H54 (cell line): ENCODE data around the gene ATOH8.

ENCODE experiments used
- DNase-seq: peaks from one replicate; pipeline ENCODE4 v3.0.0; 2011; ENCODE audit warnings: low spot score, mixed read lengths; ENCODE audit not compliant: insufficient read length
- FAIRE-seq: peaks from 3 replicates; lab custom pipeline; 2011; peaks lifted over from hg19 to GRCh38; lab: Jason Lieb, UNC
- POLR2A ChIP-seq: IDR thresholded peaks from 2 replicates; pipeline ENCODE4 v1.6.1; 2011; ENCODE audit warnings: low read depth, mild to moderate bottlenecking, low read length

Gene ATOH8

DNA sequence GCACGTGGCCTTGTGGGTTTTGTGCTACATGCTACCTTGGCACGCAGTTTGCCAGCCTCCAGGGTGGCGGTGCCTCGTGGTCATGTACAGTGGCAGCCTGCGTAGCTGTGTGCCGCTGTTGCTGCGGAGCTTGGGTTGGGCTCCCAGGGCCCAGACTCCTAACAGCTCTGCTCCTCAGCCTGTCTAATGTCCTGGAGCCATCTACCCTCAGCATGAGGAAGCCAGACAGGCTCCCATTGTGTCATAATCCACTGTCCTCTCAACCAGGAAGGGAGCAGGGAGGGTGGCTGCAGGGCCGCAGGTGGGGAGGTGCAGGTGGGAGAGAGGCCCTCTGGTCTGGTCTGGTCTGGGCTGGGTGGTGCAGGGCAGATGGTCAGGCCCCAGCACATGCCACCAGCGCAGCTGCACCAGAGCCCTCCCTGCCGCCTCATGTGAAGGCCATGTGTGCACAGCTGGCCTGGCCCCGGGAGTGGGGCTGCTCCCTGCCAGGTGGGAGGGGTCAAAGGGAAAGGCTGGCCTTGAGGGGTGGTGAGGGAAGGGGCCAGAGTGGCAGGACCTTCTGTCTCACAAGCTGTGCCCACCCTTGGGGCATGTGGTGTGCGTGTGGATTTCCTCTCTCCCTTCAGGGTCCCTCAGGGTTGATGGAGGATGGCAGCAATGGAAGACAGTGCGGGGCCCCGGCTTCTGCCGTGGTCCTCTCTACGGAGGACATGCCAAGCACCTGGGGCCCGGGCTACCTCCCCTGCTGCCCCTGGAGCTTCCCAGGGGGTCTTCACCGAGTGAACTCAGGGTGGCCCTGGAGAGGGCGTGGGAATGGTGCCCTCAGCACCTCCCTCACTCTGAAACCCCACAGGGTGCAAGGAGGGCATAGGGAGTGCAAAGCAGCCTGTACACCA, 4.8 kb downstream of the ATOH8 start:
- DNase-seq (no peak), FAIRE-seq (no peak)
- no peak for TF ChIP-seq POLR2A

- no peak for TF ChIP-seq POLR2A
- DNase-seq: no peak
- no peak for FAIRE-seq
These were observed 5.4 kb downstream of the ATOH8 start for GRCh38 chr2:85759257-85759613.

- DNase-seq: no peak
- no peak for TF ChIP-seq POLR2A
- no peak for FAIRE-seq
These were observed 6.6 kb downstream of the ATOH8 start for GRCh38 chr2:85760371-85760770.

DNA sequence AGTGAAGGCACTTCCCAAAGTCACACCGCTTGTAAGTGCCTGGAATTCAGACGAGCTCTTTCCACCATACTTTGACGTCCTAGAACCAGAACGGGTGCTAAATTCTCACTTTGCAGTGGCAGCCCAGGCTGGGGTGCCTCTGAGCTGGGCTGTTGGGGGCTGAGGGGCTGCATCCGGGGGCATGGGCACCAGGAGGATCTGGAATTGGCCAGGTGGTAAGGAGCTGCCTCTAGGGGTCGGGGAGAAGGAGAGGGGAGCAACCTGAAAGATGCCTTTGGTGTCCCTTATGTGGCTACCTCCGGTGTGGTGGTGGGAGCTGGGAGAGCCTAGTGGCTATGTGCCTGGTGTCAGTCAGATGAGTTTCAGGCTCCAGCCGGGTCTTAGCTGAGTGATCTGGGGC, 7.1 kb downstream of the ATOH8 start:
- no peak for DNase-seq
- no peak for FAIRE-seq
- TF ChIP-seq POLR2A: no peak

DNA sequence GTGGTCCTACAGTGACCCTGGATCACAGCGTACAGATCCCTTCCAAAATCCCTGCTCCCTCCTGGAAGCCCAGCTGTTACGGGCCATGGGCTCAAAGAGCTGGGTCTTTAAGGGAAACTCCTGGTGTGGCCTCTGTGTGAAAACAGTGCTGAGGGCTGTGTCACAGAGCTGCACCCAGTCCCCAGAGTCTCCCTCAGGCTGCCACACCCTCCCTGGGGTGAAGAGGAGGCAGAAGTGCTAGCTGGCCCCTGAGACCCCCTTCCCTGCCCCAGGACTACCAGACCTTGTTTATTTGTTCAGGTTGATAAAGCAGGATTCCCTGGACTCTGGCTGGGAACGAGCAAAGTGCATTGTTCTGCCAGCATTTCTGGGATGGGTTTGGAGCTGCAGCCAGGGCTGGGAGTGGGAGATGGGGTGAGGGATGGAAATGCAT, 7.7 kb downstream of the ATOH8 start:
- FAIRE-seq: no peak
- TF ChIP-seq POLR2A: no peak
- DNase-seq: no peak

- FAIRE-seq (no peak), DNase-seq (no peak)
- TF ChIP-seq POLR2A: no peak
These were observed 8.2 kb downstream of the ATOH8 start for GRCh38 chr2:85761946-85762345.

DNA sequence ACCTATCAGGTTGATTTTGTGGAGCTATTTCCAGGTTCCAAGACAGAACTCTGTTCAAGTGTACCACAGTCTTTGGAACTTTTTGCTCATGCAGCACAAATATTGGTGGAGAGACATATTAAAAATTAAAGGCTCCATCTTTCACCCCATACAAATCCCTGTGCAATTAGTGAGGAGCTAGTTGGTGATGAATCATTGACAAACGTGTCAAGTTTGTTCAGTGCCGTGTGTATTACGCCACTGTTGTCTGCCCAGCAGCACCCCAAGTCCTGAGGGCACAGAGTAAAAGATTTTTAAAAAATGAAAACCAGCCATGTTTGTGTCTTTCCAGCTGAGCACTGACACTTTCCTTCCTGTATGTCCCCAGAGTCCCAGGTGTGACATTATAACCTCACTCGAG, 9.3 kb downstream of the ATOH8 start:
- TF ChIP-seq POLR2A: no peak
- FAIRE-seq: no peak

DNA sequence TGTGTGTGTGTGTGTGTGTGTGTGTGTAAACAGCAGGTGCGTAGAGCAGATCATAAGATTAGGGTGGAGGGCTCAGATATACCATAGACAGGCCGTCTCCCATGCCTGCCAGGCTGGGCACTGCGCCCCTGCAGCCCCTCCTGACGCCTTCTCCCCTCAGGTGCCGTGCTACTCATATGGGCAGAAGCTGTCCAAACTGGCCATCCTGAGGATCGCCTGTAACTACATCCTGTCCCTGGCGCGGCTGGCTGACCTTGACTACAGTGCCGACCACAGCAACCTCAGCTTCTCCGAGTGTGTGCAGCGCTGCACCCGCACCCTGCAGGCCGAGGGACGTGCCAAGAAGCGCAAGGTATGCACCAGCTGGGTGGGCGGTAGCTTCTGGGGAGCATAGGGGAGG, 10.0 kb downstream of the ATOH8 start:
- no peak for FAIRE-seq
- TF ChIP-seq POLR2A: no peak
- no peak for DNase-seq

More for the DNA sequence above, 9.3 kb downstream of the ATOH8 start:
- DNase-seq: no peak

GRCh38 chr2:85765081-85765731, 11.4 kb downstream of the ATOH8 start:
- FAIRE-seq: no peak
- DNase-seq: no peak
- TF ChIP-seq POLR2A: no peak

- FAIRE-seq (no peak), DNase-seq (no peak)
- no peak for TF ChIP-seq POLR2A
These were observed 12.4 kb downstream of the ATOH8 start for GRCh38 chr2:85766229-85766628.

GRCh38 chr2:85767803-85768665, 14.2 kb downstream of the ATOH8 start:
- DNase-seq (no peak), FAIRE-seq (no peak)
- no peak for TF ChIP-seq POLR2A

GRCh38 chr2:85768713-85769112, 14.9 kb downstream of the ATOH8 start:
- no peak for TF ChIP-seq POLR2A
- DNase-seq (no peak), FAIRE-seq (no peak)

GRCh38 chr2:85769236-85769982, 15.6 kb downstream of the ATOH8 start:
- no peak for FAIRE-seq
- TF ChIP-seq POLR2A: no peak
- no peak for DNase-seq
